SK-N-MC (cell line): ENCODE measurements around the gene HORMAD2.

Experiments
- EZH2 ChIP-seq: fragments of 200-600 bp; sonication (generic); IDR thresholded peaks from one replicate; pipeline ENCODE4 v1.6.1; 2017; ENCODE audit warnings: antibody characterized with exemption
- POLR2AphosphoS5 ChIP-seq: IDR thresholded peaks from 2 replicates; pipeline ENCODE4 v1.6.1; 2012; ENCODE audit warnings: mild to moderate bottlenecking, low read depth, low read length, borderline replicate concordance

GRCh38 chr22:30043161-30043560 is 37.1 kb upstream of the HORMAD2 start:
- TF ChIP-seq POLR2AphosphoS5 (no peak), EZH2 (no peak)
